Measurements from ENCODE around the gene GUK1.
"Not testable (repeated sequence)": the region's sequence is repeated elsewhere in the genome, so short reads cannot be mapped to it uniquely, and the experiment has no call there.

The GUK1 gene

GRCh38 chr1:228108055-228108690, 31.9 kb upstream of the GUK1 start:
- no peak for TF ChIP-seq CTCF (IDR thresholded peaks at IDR 0.05; ENCODE audit: control insufficient read depth, insufficient read depth, low read depth, low read length, missing control alignments)
- peak overlapping the region; percentile 77 for H3K4me3 ChIP-seq (ENCODE audit: control insufficient read depth, low read depth, low read length)
- no peak for DNase-seq (ENCODE audit: low read depth)

- DNase-seq (ENCODE audit: low read depth) = no peak
- H3K4me3 ChIP-seq (ENCODE audit: control insufficient read depth, low read depth, low read length) = peak overlapping the region; percentile 77
- no peak for TF ChIP-seq CTCF (IDR thresholded peaks at IDR 0.05; ENCODE audit: control insufficient read depth, insufficient read depth, low read depth, low read length, missing control alignments)
Observed at GRCh38 chr1:228108742-228109072, 31.4 kb upstream of the GUK1 start.

- DNase-seq (ENCODE audit: low read depth) = peak; percentile 74
- H3K4me3 ChIP-seq (ENCODE audit: control insufficient read depth, low read depth, low read length) = peak within 1 kb of the TSS; percentile 77
- TF ChIP-seq CTCF (IDR thresholded peaks at IDR 0.05; ENCODE audit: control insufficient read depth, insufficient read depth, low read depth, low read length, missing control alignments) = peak; percentile 17
Observed at GRCh38 chr1:228109073-228109961, 30.8 kb upstream of the GUK1 start, which contains the start of gene MRPL55. MRPL55 (minus strand) TSS chr1:228109299; CDS start chr1:228108260, 1,039 bp downstream.

- H3K4me3 ChIP-seq (ENCODE audit: control insufficient read depth, low read depth, low read length) = peak overlapping the region; percentile 77
- TF ChIP-seq CTCF (IDR thresholded peaks at IDR 0.05; ENCODE audit: control insufficient read depth, insufficient read depth, low read depth, low read length, missing control alignments) = no peak
- no peak for DNase-seq (ENCODE audit: low read depth)
Observed at GRCh38 chr1:228109962-228110488, 30.1 kb upstream of the GUK1 start.

GRCh38 chr1:228110556-228110955, 29.5 kb upstream of the GUK1 start:
- no peak overlapping the region for H3K4me3 ChIP-seq (ENCODE audit: control insufficient read depth, low read depth, low read length)
- DNase-seq (ENCODE audit: low read depth) = no peak
- TF ChIP-seq CTCF (IDR thresholded peaks at IDR 0.05; ENCODE audit: control insufficient read depth, insufficient read depth, low read depth, low read length, missing control alignments) = no peak

GRCh38 chr1:228111315-228111714, 28.8 kb upstream of the GUK1 start:
- H3K4me3 ChIP-seq (ENCODE audit: control insufficient read depth, low read depth, low read length); DNase-seq (ENCODE audit: low read depth): not testable (repeated sequence)

GRCh38 chr1:228112167-228112566, 27.9 kb upstream of the GUK1 start:
- no peak for TF ChIP-seq CTCF (IDR thresholded peaks at IDR 0.05; ENCODE audit: control insufficient read depth, insufficient read depth, low read depth, low read length, missing control alignments)
- no peak for DNase-seq (ENCODE audit: low read depth)
- no peak overlapping the region for H3K4me3 ChIP-seq (ENCODE audit: control insufficient read depth, low read depth, low read length)
